Measurements from ENCODE around the gene CATSPER3.

The CATSPER3 gene

DNA sequence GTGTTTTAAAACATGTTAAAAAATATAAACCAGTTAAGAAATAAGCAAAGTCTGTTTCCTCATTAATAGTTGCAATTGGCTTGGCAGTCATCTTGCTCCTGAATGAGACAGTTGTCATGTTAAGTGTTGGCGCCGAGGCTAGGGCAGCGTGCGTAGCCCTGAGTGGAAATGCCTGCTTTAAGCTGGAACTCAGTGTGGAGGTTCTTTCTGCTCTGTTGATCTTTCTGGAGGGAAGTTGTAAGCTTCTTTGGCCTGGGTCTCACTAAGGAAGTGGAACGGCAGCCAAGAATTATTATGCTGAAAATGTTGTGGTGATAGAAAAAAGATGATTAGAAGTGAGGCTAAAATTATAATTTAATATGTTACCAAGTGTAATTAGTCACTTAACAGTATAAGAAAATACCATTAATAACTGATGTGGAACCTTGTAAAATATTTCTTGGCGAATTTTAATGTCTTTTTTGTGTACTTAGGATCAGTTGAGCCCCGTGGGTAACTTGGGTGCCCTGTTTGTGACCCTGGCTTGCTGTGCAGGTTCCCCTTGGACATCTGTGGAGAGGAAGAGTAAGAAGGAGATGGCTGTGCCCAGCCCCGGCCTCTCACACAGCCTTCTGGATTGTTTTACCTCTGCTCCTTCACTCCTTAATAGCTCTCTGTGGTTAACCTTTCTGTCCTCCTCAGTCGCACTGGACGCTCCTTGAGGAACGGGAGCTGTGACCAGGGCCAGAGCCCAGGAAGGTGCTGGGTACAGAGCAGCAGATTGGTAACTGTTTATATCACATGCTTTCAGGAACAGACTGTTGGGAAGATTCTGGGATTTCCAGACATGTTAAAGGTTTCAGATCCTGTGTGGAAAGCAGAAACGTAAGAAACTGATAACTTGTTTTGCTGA is 31.8 kb upstream of the CATSPER3 start:
- Histone ChIP-seq H3K9me3 (no peaks in the 10 kb centered on the region), H3K36me3 (no peaks in the 10 kb centered on the region), H3K4me1 (peaks cover 25% of the 10 kb centered on the region), H3K27me3 (no peaks in the 10 kb centered on the region), H3K4me3 (ENCODE audit: low read depth, low read length) (no peak overlapping the region)
- TF ChIP-seq, protein P1, sequence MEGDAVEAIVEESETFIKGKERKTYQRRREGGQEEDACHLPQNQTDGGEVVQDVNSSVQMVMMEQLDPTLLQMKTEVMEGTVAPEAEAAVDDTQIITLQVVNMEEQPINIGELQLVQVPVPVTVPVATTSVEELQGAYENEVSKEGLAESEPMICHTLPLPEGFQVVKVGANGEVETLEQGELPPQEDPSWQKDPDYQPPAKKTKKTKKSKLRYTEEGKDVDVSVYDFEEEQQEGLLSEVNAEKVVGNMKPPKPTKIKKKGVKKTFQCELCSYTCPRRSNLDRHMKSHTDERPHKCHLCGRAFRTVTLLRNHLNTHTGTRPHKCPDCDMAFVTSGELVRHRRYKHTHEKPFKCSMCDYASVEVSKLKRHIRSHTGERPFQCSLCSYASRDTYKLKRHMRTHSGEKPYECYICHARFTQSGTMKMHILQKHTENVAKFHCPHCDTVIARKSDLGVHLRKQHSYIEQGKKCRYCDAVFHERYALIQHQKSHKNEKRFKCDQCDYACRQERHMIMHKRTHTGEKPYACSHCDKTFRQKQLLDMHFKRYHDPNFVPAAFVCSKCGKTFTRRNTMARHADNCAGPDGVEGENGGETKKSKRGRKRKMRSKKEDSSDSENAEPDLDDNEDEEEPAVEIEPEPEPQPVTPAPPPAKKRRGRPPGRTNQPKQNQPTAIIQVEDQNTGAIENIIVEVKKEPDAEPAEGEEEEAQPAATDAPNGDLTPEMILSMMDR (IDR thresholded peaks at IDR 0.05; ENCODE audit: low read depth, low read length) = no peak
- no peak for DNase-seq

DNA sequence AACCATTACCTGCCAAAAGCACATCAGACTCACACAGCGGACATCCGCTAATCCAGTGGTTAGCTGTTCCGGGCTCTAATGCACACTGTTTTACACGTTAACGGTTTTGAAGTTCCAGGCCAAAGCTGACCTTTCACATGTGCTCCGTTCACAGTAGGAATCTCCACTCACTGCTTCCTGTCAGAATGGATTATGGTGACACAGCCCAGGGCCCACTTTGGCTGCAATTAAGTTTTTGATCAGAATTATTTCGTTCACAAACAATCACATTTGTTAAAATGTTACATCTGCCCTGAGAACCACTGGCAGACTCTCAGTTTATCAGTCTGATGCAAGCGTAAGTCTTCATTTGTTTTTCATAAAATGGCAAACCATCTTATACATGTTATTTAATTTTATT is 30.2 kb upstream of the CATSPER3 start:
- Histone ChIP-seq H3K4me1 (peaks cover 25% of the 10 kb centered on the region), H3K9me3 (no peaks in the 10 kb centered on the region), H3K27me3 (no peaks in the 10 kb centered on the region), H3K36me3 (no peaks in the 10 kb centered on the region), H3K4me3 (ENCODE audit: low read depth, low read length) (peak overlapping the region; percentile 42)
- TF ChIP-seq, protein P1 (IDR thresholded peaks at IDR 0.05; ENCODE audit: low read depth, low read length) = no peak
- DNase-seq = peak; percentile 78

DNA sequence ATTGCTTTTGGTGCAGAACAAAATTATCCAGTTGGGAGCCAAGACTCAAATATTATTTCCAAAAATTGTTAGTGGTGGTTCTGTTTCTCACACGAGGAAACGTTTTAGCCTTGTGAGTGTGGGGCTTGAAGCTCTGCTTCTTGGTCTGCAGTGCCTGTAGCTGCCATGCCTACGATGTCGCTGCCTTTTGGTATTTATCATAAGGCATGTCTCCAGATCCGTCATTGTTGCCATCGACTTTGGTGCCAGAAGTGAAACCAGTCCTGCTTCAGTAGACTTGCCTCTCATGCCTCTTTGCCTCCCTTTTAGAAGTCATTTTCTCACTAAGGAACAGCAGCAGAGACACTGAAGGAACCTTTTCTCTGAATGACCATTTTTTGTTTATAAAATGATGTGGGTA is 29.7 kb upstream of the CATSPER3 start:
- H3K4me3 ChIP-seq (ENCODE audit: low read depth, low read length) = peak overlapping the region; percentile 42
- DNase-seq = peak; percentile 64
- no peaks in the 10 kb centered on the region for H3K9me3 ChIP-seq
- TF ChIP-seq, protein P1 (IDR thresholded peaks at IDR 0.05; ENCODE audit: low read depth, low read length) = no peak
- no peaks in the 10 kb centered on the region for H3K27me3 ChIP-seq
- peaks cover 25% of the 10 kb centered on the region for H3K4me1 ChIP-seq
- H3K36me3 ChIP-seq = no peaks in the 10 kb centered on the region

DNA sequence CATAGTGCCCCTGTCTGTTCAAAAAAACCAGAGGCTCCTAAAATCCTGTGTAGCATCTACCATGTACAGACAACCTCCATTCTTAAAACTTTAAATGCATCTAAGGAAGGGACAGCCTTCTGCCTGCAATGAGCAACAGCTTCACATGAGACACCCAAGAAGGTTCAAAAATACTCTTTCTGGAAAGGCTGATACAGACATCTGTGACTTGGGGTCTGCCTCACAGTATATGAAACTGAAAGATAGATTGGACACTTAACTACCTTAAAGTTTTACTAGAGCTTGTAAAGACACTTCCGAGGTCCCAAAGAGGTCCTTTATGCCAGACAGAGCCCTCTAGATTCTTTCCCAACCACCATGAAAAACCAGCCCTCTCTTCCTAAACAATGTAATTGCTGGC is 28.2 kb upstream of the CATSPER3 start:
- Histone ChIP-seq H3K36me3 (no peaks in the 10 kb centered on the region), H3K9me3 (no peaks in the 10 kb centered on the region), H3K4me1 (peaks cover 25% of the 10 kb centered on the region), H3K27me3 (no peaks in the 10 kb centered on the region), H3K4me3 (ENCODE audit: low read depth, low read length) (no peak overlapping the region)
- no peak for DNase-seq
- TF ChIP-seq, protein P1 (IDR thresholded peaks at IDR 0.05; ENCODE audit: low read depth, low read length) = no peak

DNA sequence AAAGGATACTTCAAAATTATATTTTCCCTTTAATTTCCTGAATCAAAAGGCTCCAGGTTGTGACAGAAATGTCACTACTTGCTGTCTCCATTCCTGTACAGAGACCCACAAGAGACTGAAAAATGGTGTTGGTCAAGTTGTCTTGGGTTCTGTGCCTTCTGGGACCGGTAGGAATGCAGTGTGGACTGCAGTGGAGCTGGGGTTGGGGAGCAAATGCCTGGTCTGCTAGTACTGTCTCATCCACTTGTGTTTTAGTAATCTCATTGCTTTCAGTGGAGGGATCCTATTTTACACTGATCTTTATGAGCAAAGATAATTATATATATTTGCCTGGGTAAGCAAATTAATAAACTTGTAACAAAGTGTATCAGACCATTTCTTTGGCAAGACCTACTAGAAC is 24.2 kb upstream of the CATSPER3 start:
- Histone ChIP-seq H3K36me3 (no peaks in the 10 kb centered on the region), H3K9me3 (no peaks in the 10 kb centered on the region), H3K4me3 (ENCODE audit: low read depth, low read length) (no peak overlapping the region), H3K27me3 (no peaks in the 10 kb centered on the region), H3K4me1 (no peaks in the 10 kb centered on the region; the same call in 1 of the 2 replicates)
- no peak for DNase-seq
- TF ChIP-seq, protein P1 (IDR thresholded peaks at IDR 0.05; ENCODE audit: low read depth, low read length) = no peak

DNA sequence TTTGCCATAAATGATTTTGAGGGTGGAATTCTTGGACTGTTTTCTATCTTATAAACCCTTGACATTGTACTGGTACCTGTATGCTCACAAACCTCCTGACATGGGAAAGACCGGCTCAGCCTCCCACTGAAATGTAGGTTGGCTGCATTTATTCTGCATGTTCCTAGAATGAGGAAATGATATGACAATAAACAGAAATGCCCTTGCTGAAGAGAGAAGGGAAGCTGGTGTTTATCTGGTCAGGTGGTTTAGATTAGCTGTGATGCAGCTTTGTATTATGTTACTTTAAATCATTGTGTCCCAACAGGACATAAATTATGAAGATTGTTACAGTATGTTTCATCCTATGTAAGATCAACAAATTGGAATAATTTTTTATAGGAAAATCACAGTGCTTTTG is 23.1 kb upstream of the CATSPER3 start:
- DNase-seq = no peak
- Histone ChIP-seq H3K4me3 (ENCODE audit: low read depth, low read length) (no peak overlapping the region), H3K36me3 (no peaks in the 10 kb centered on the region), H3K27me3 (no peaks in the 10 kb centered on the region), H3K9me3 (no peaks in the 10 kb centered on the region), H3K4me1 (peaks cover 4% of the 10 kb centered on the region; the same call in 1 of the 2 replicates)
- TF ChIP-seq, protein P1 (IDR thresholded peaks at IDR 0.05; ENCODE audit: low read depth, low read length) = no peak
